Smooth muscle cell of the pulmonary artery (primary cell): ENCODE results near the gene B4GAT1. TPM values are rescaled to one million over a fixed set of nuclear protein-coding genes. Genes with fewer than 3 reads are reported as not detected.

Experiments
- total RNA-seq: library from RNA; depleted of rRNA; stranded (reverse); fragments of >200 nt; gene quantifications from 2 replicates; pipeline ENCODE4 v1.2.3, GENCODE V29; 2014

The B4GAT1 gene
- 65.9 and 89.3 TPM in 2 replicates for total RNA-seq

GRCh38 chr11:66347425-66348276 is at the start of gene B4GAT1:
TSS of gene B4GAT1 (minus strand) at chr11:66347629. CDS start at chr11:66347545, 84 bp downstream.

GRCh38 chr11:66371627-66372415 is 24.4 kb upstream of the B4GAT1 start, which contains the start of gene SLC29A2:
TSS of gene SLC29A2 (minus strand) at chr11:66371760. CDS start at chr11:66371591, 169 bp downstream.

GRCh38 chr11:66344550-66345315 is 2.7 kb downstream of the B4GAT1 start, which contains the start of gene BRMS1:
TSS of gene BRMS1 (minus strand) at chr11:66345104. CDS start at chr11:66342234, 2,870 bp downstream.

GRCh38 chr11:66336234-66337102 is 11.0 kb downstream of the B4GAT1 start, which contains the start of gene RIN1:
TSS of gene RIN1 (minus strand) at chr11:66336434. CDS start at chr11:66336402, 32 bp downstream.

GRCh38 chr11:66316849-66317251 is 30.6 kb downstream of the B4GAT1 start, which contains the start of gene CD248:
TSS of gene CD248 (minus strand) at chr11:66317044. CDS start at chr11:66317027, 17 bp downstream.

Other genes starting within 250 kb of the B4GAT1 start
- 27.0 and 34.0 TPM in 2 replicates for gene KLC2, start 89.9 kb downstream of the B4GAT1 start, total RNA-seq
- gene RAB1B, start 79.0 kb downstream of the B4GAT1 start, total RNA-seq: 118 and 126 TPM in 2 replicates
- 0.72 and 0.86 TPM in 2 replicates for gene CNIH2, start 69.5 kb downstream of the B4GAT1 start, total RNA-seq
- 195 TPM in 2 replicates for gene YIF1A, start 58.5 kb downstream of the B4GAT1 start, total RNA-seq
- 0.72 and 2.2 TPM in 2 replicates for gene TMEM151A, start 55.7 kb downstream of the B4GAT1 start, total RNA-seq
- gene CD248, start 30.6 kb downstream of the B4GAT1 start, total RNA-seq: 51.9 and 182 TPM in 2 replicates
- 17.9 and 19.5 TPM in 2 replicates for gene RIN1, start 11.2 kb downstream of the B4GAT1 start, total RNA-seq
- 28.1 and 30.8 TPM in 2 replicates for gene BRMS1, start 2.5 kb downstream of the B4GAT1 start, total RNA-seq
- 0.36 and 0.78 TPM in 2 replicates for gene SLC29A2, start 24.1 kb upstream of the B4GAT1 start, total RNA-seq
- gene NPAS4, start 73.4 kb upstream of the B4GAT1 start, total RNA-seq: not detected in 2 replicates
- 22.5 and 24.4 TPM in 2 replicates for gene MRPL11, start 91.2 kb upstream of the B4GAT1 start, total RNA-seq
- gene PELI3, start 119.3 kb upstream of the B4GAT1 start, total RNA-seq: 14.5 and 18.9 TPM in 2 replicates
- 41.2 and 64.1 TPM in 2 replicates for gene DPP3, start 132.8 kb upstream of the B4GAT1 start, total RNA-seq
- gene BBS1, start 163.0 kb upstream of the B4GAT1 start, total RNA-seq: 45.2 and 47.0 TPM in 2 replicates
- gene ZDHHC24, start 198.4 kb upstream of the B4GAT1 start, total RNA-seq: 13.9 and 14.7 TPM in 2 replicates
- gene ACTN3, start 199.3 kb upstream of the B4GAT1 start, total RNA-seq: 0.07 TPM in 1 of 2 replicates, not detected in the other
- 38.5 and 52.2 TPM in 2 replicates for gene CTSF, start 221.0 kb upstream of the B4GAT1 start, total RNA-seq
- gene CCDC87, start 245.4 kb upstream of the B4GAT1 start, total RNA-seq: 0.56 and 0.59 TPM in 2 replicates
- gene CCS, start 245.6 kb upstream of the B4GAT1 start, total RNA-seq: 39.4 and 41.1 TPM in 2 replicates